ENCODE data around the gene GTF2B. TPM values are rescaled to one million over a fixed set of nuclear protein-coding genes. Genes with fewer than 3 reads are reported as not detected.

Gene GTF2B
- total and polyA plus RNA-seq, 9 of the 15 experiments (the other 6 are each of a cell fraction or from before 2014, with no cell fraction given) = 34.5 to 113 (median 66.0) TPM

DNA sequence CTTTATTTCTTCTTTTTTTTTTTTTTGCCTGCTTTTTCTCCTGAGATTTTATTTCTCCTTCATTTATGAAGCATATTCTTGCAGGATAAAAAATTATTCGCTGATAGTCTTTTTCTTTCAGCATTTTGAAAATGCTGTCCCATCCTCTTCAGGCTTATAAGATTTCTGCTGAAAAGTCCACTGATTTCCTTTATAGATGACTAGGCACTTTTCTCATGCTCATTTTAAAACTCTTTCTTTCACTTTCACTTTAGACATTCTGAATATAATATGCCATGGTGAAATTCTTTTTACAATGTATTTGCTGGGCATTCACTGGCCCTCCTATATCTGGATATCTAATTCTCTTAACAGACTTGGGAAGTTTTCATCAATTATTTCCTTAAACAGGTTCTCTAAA, 25.5 kb upstream of the GTF2B start:
- POLR2A ChIA-PET = no interaction called here
- in situ Hi-C loops (cut with MboI) (no loop called here), intact Hi-C loops (cut with micrococcal nuclease) (no loop called here)
- no peaks in the 10 kb centered on the region for H3K79me2 ChIP-seq (ENCODE audit: control insufficient read depth, insufficient read depth, low read length)
- CTCF ChIA-PET (ENCODE audit: low intra/inter-chr PET ratio) = interaction anchor here (0.6 kb wide), 1 partner anchor 309 kb away, joined by 3 read pairs; no protein-coding TSS in a partner anchor
- H2AFZ ChIP-seq (ENCODE audit: low read depth, low read length) = no peak overlapping the region
- 0% methylated on average over 1 of the region's 1 CpG for WGBS (ENCODE audit: insufficient coverage, low coverage, missing lambda C conversion rate)
- no TSS peak for BruUV-seq (replicated peaks)
- H3K36me3 ChIP-seq (ENCODE audit: control insufficient read depth, insufficient read depth, low read length) = peaks cover 4% of the 10 kb centered on the region; the same call in 2 of the 3 replicates
- FAIRE-seq (no peak), ATAC-seq (no peak), DNase-seq (ENCODE audit: extremely low read depth in 1 of 4, low spot score in 3 of 4) (no peak)
- H3K27me3 ChIP-seq (ENCODE audit: control insufficient read depth in 2 of 2, insufficient read depth in 2 of 2, low read length in 2 of 2) = no peaks in the 10 kb centered on the region; a peak in 1 of 5 replicates
- no peak overlapping the region for H3K9ac ChIP-seq (ENCODE audit: insufficient read depth in 1 of 2, low read depth in 2 of 2, low read length in 2 of 2)
- H3K9me1 ChIP-seq (ENCODE audit: control insufficient read depth, insufficient read depth, low read length) = no peaks in the 10 kb centered on the region
- no peak overlapping the region for H3K4me2 ChIP-seq (ENCODE audit: insufficient read depth, low read length)
- no peak overlapping the region for H3K4me3 ChIP-seq
- H3K4me1 ChIP-seq (replicated peaks in 1 of 2; ENCODE audit: control insufficient read depth in 2 of 2, insufficient read depth in 2 of 2, low read length in 2 of 2) = no peaks in the 10 kb centered on the region
- no peak overlapping the region for H3K27ac ChIP-seq (ENCODE audit: extremely low read depth, low read depth, low read length)
- peaks cover 4% of the 10 kb centered on the region for H3K9me3 ChIP-seq (replicated peaks; ENCODE audit: control insufficient read depth, insufficient read depth, low read depth, low read length)
- H4K20me1 ChIP-seq (replicated peaks; ENCODE audit: control insufficient read depth, insufficient read depth, low read length) = no peaks in the 10 kb centered on the region
- TF ChIP-seq TEAD4 (IDR thresholded peaks at IDR 0.05; ENCODE audit: low read length) = no peak
- no peak for TF ChIP-seq TEAD4 (CRISPR knock-in tag; IDR thresholded peaks at IDR 0.05; ENCODE audit: borderline replicate concordance)
- peak; percentile 21; the same call in 1 of the 2 replicates for TF ChIP-seq MAFK (IDR thresholded peaks at IDR 0.05; ENCODE audit: low read length)
- TF ChIP-seq, protein P1, sequence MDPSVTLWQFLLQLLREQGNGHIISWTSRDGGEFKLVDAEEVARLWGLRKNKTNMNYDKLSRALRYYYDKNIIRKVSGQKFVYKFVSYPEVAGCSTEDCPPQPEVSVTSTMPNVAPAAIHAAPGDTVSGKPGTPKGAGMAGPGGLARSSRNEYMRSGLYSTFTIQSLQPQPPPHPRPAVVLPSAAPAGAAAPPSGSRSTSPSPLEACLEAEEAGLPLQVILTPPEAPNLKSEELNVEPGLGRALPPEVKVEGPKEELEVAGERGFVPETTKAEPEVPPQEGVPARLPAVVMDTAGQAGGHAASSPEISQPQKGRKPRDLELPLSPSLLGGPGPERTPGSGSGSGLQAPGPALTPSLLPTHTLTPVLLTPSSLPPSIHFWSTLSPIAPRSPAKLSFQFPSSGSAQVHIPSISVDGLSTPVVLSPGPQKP (CRISPR knock-in tag; IDR thresholded peaks at IDR 0.05) = no peak
- TF ChIP-seq CREB1 (IDR thresholded peaks at IDR 0.05) = no peak
- TF ChIP-seq CREB1 (CRISPR knock-in tag; IDR thresholded peaks at IDR 0.05) = no peak
- TF ChIP-seq JUND (IDR thresholded peaks at IDR 0.05; ENCODE audit: borderline replicate concordance, low read depth, low read length) = no peak
- TF ChIP-seq JUND (tag; IDR thresholded peaks at IDR 0.05; ENCODE audit: borderline replicate concordance, low read depth, low read length) = no peak
- TF ChIP-seq EZH2 (IDR thresholded peaks at IDR 0.05; ENCODE audit: borderline replicate concordance, low read depth, low read length) = no peak
- no peak for TF ChIP-seq POLR2AphosphoS5 (IDR thresholded peaks at IDR 0.05; ENCODE audit: control insufficient read depth, insufficient read depth, low read depth, low read length)
- TF ChIP-seq ESRRB (CRISPR knock-in tag; IDR thresholded peaks at IDR 0.05; ENCODE audit: borderline replicate concordance) = no peak
- no peak for TF ChIP-seq MTA3 (IDR thresholded peaks at IDR 0.05; ENCODE audit: borderline replicate concordance)
- TF ChIP-seq SNIP1 (IDR thresholded peaks at IDR 0.05; ENCODE audit: low read depth) = no peak
- TF ChIP-seq ZNF316 (IDR thresholded peaks at IDR 0.05) = peak; percentile 84
- TF ChIP-seq, protein P2, sequence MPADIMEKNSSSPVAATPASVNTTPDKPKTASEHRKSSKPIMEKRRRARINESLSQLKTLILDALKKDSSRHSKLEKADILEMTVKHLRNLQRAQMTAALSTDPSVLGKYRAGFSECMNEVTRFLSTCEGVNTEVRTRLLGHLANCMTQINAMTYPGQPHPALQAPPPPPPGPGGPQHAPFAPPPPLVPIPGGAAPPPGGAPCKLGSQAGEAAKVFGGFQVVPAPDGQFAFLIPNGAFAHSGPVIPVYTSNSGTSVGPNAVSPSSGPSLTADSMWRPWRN (IDR thresholded peaks at IDR 0.05; ENCODE audit: low read depth) = no peak
- peak; percentile 58 for TF ChIP-seq C11orf30 (IDR thresholded peaks at IDR 0.05; ENCODE audit: low read depth)
- TF ChIP-seq RBM15 (IDR thresholded peaks at IDR 0.05; ENCODE audit: insufficient read depth, low read length) = no peak
- peak; percentile 83 for TF ChIP-seq MAFG (tag; conservative IDR thresholded peaks at IDR 0.05)
- TF ChIP-seq CREBBP (IDR thresholded peaks at IDR 0.05; ENCODE audit: low read depth, low read length) = no peak
- peak; percentile 40; the same call in 1 of the 2 replicates for TF ChIP-seq MAFF (IDR thresholded peaks at IDR 0.05; ENCODE audit: low read length)
- TF ChIP-seq ILF3 (IDR thresholded peaks at IDR 0.05; ENCODE audit: borderline replicate concordance) = no peak
- TF ChIP-seq NFE2 (IDR thresholded peaks at IDR 0.05; ENCODE audit: low read depth) = peak; percentile 42
- TF ChIP-seq THRAP3 (IDR thresholded peaks at IDR 0.05; ENCODE audit: borderline replicate concordance) = no peak
- no peak for TF ChIP-seq BHLHE40 (IDR thresholded peaks at IDR 0.05; ENCODE audit: low read length)
- no peak for TF ChIP-seq MYBL2 (IDR thresholded peaks at IDR 0.05; ENCODE audit: low read depth)
- TF ChIP-seq MYBL2 (CRISPR knock-in tag; IDR thresholded peaks at IDR 0.05; ENCODE audit: borderline replicate concordance) = no peak

All from K562 (cell line).